ENCODE results near the gene LMTK2.

LMTK2 gene

GRCh38 chr7:98240961-98241673 is 134.5 kb downstream of the LMTK2 start:
- no peak overlapping the region for H3K4me3 ChIP-seq (ENCODE audit: low read depth in 1 of 2, low read length in 1 of 2)
- H3K9me3 ChIP-seq, result no peaks in the 10 kb centered on the region

GRCh38 chr7:98241674-98242241 is 135.1 kb downstream of the LMTK2 start:
- H3K4me3 ChIP-seq (ENCODE audit: low read depth in 1 of 2, low read length in 1 of 2), result no peak overlapping the region
- no peak overlapping the region for H3K27ac ChIP-seq
- no peaks in the 10 kb centered on the region for H3K9me3 ChIP-seq
- H3K36me3 ChIP-seq, result peaks cover 81% of the 10 kb centered on the region
- H3K27me3 ChIP-seq, result no peaks in the 10 kb centered on the region
- peaks cover 6 to 8% of the 10 kb centered on the region in 2 experiments for H3K4me1 ChIP-seq (ENCODE audit: control insufficient read depth in 1 of 2, insufficient read depth in 1 of 2, low read depth in 1 of 2, low read length in 1 of 2)
- no peak for TF ChIP-seq CTCF (IDR thresholded peaks at IDR 0.05)

More at GRCh38 chr7:98240961-98241673, 134.5 kb downstream of the LMTK2 start:
- H3K27ac ChIP-seq, result no peak overlapping the region
- H3K36me3 ChIP-seq, result peaks cover 87% of the 10 kb centered on the region
- H3K27me3 ChIP-seq, result no peaks in the 10 kb centered on the region
- peak; percentile 55 for TF ChIP-seq CTCF (IDR thresholded peaks at IDR 0.05)
- H3K4me1 ChIP-seq (ENCODE audit: control insufficient read depth in 1 of 2, insufficient read depth in 1 of 2, low read depth in 1 of 2, low read length in 1 of 2), result peaks cover 6 to 8% of the 10 kb centered on the region in 2 experiments

- no peaks in the 10 kb centered on the region for H3K9me3 ChIP-seq
- H3K4me3 ChIP-seq (ENCODE audit: low read depth in 1 of 2, low read length in 1 of 2), result no peak overlapping the region
- H3K36me3 ChIP-seq, result peaks cover 75% of the 10 kb centered on the region
- no peak for TF ChIP-seq CTCF (IDR thresholded peaks at IDR 0.05)
- no peaks in the 10 kb centered on the region for H3K27me3 ChIP-seq
- no peak overlapping the region for H3K27ac ChIP-seq
- peaks cover 6 to 8% of the 10 kb centered on the region in 2 experiments for H3K4me1 ChIP-seq (ENCODE audit: control insufficient read depth in 1 of 2, insufficient read depth in 1 of 2, low read depth in 1 of 2, low read length in 1 of 2)
These were observed 135.7 kb downstream of the LMTK2 start for GRCh38 chr7:98242342-98242741.

GRCh38 chr7:98242934-98243333 is 136.3 kb downstream of the LMTK2 start:
- no peak overlapping the region for H3K27ac ChIP-seq
- H3K4me3 ChIP-seq (ENCODE audit: low read depth in 1 of 2, low read length in 1 of 2), result no peak overlapping the region
- no peaks in the 10 kb centered on the region for H3K9me3 ChIP-seq
- H3K4me1 ChIP-seq (ENCODE audit: control insufficient read depth in 1 of 2, insufficient read depth in 1 of 2, low read depth in 1 of 2, low read length in 1 of 2), result peaks cover 6 to 8% of the 10 kb centered on the region in 2 experiments
- no peak for TF ChIP-seq CTCF (IDR thresholded peaks at IDR 0.05)
- H3K27me3 ChIP-seq, result no peaks in the 10 kb centered on the region
- H3K36me3 ChIP-seq, result peaks cover 69% of the 10 kb centered on the region

- Histone ChIP-seq H3K27ac (no peak overlapping the region), H3K36me3 (peaks cover 50% of the 10 kb centered on the region), H3K9me3 (no peaks in the 10 kb centered on the region), H3K4me1 (ENCODE audit: control insufficient read depth in 1 of 2, insufficient read depth in 1 of 2, low read depth in 1 of 2, low read length in 1 of 2) (peaks cover 18 to 27% of the 10 kb centered on the region in 2 experiments), H3K27me3 (no peaks in the 10 kb centered on the region), H3K4me3 (ENCODE audit: low read depth in 1 of 2, low read length in 1 of 2) (no peak overlapping the region)
- TF ChIP-seq CTCF (IDR thresholded peaks at IDR 0.05), result no peak
These were observed 138.2 kb downstream of the LMTK2 start for GRCh38 chr7:98244871-98245270.
